ENCODE results near the gene RNF220.
A peak's percentile ranks its signal among the peaks of the same experiment; 100 is the strongest.
"Not testable (repeated sequence)": the region's sequence is repeated elsewhere in the genome, so short reads cannot be mapped to it uniquely, and the experiment has no call there.

The RNF220 gene

GRCh38 chr1:44661781-44662682 lies 257.0 kb downstream of the RNF220 start:
- DNase-seq = no peak

- no peak for DNase-seq
Measured at GRCh38 chr1:44662683-44663030, 257.6 kb downstream of the RNF220 start.

DNA sequence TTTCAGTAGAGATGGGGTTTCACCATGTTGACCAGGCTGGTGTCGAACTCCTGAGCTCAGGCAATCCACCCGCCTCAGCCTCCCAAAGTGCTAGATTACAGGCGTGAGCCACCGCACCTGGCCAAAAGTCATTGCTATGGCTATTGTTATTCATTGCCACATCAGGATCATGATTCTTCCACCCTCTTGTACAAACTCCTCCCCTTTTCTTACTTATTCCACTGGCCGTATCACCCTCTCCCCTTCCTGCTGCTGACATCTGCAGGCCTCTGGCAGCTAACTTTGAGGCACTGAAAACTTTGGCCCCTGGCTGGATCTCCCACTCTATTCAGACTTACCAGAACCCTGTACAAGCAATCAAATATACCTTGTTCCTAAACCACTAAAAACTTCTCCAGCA lies 258.4 kb downstream of the RNF220 start:
- DNase-seq = no peak

DNA sequence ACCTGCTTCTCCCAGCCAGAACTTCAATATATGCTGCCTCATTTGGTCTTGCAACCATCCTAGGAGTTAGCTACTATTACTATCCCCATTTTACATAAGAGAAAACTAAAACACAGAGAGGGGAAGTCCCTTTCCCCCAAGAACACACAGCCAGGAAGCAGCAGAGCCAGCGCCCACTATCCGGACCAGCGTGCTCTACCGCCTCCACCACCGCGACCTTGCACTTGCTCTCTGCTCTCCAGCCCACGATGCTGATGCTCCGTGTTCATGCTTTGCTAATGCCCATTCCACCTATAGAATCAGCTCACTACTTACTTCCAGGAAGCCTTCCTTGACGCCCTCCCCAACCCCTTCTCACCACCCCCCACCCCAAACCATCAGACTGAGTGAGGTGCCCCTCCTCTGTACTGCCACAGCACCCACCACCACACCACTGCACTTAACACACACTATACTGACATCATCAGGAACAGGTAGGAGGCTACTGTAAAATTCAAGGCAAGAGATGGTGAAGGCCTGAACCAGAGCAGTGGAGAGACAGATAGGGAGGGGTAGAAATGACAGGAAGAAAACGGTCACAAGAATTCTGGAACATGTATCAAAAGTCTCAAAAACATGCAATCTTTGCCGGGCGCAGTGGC lies 259.8 kb downstream of the RNF220 start:
- DNase-seq = no peak

- DNase-seq = not testable (repeated sequence)
Measured at GRCh38 chr1:44666719-44667118, 261.7 kb downstream of the RNF220 start.

- DNase-seq = no peak
Measured at GRCh38 chr1:44670751-44671640, 265.9 kb downstream of the RNF220 start.

GRCh38 chr1:44672254-44672955 lies 267.4 kb downstream of the RNF220 start:
- no peak for DNase-seq

GRCh38 chr1:44672961-44673674 lies 268.1 kb downstream of the RNF220 start:
- no peak for DNase-seq

DNA sequence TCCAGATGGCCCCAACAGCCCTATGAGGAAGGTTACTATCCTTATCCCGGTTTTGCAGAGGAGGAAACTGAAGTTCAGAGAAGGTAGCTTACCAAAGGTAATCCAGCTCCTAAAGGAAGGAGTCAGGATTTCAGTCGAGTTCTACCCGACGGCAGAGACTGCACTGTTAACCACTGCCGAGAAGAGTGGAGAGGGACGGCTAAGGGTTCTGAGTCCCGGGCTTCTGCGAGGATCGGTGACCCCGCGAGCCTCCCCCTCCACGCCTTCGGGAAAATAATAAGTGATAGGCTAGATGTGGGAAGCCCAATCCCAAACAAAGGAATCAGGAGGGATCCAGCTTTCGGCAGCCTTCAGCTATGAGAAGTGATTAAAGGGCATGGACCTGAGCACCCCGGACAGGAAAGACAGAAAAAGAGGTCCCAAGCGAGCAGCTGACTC lies 268.6 kb downstream of the RNF220 start:
- DNase-seq = no peak

- DNase-seq = peak; percentile 98
Measured at GRCh38 chr1:44674113-44675000, 269.3 kb downstream of the RNF220 start, which contains the start of the genes ARMH1 and TMEM53. Gene ARMH1, plus strand, starts transcription at chr1:44674714. Its CDS starts 14,984 bp downstream, at chr1:44689698. Gene TMEM53, minus strand, starts transcription at chr1:44674481. Its CDS starts 90 bp downstream, at chr1:44674391.

GRCh38 chr1:44675186-44675585 lies 270.1 kb downstream of the RNF220 start:
- no peak for DNase-seq

GRCh38 chr1:44676484-44677200 lies 271.6 kb downstream of the RNF220 start:
- no peak for DNase-seq

DNA sequence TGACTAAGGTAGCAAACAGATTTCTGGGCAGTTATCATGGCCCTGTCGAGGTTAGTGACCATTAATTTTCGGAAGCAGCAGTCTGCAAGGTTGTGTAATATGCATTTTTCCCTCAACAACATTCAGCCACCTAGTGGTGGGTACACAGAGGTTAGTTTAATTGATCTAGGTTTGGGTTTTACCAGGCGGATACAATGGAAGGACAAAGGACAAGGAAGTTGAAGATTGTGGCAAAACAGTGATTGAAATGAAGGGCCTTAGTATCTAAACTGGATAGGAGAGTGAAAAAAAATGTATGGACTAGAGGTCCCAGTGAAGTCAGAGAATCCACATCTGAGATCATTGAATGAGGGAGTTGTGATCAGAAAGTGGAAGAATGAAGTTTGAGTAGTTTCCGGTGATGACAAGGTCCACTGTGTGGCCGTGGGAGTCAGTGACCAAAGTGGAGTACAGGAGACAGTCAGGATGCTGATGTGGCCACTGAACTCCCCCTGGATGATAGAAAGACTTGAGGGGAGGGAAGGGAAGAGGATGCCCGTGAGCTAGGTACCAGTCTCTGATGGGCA lies 272.2 kb downstream of the RNF220 start:
- DNase-seq = no peak

DNA sequence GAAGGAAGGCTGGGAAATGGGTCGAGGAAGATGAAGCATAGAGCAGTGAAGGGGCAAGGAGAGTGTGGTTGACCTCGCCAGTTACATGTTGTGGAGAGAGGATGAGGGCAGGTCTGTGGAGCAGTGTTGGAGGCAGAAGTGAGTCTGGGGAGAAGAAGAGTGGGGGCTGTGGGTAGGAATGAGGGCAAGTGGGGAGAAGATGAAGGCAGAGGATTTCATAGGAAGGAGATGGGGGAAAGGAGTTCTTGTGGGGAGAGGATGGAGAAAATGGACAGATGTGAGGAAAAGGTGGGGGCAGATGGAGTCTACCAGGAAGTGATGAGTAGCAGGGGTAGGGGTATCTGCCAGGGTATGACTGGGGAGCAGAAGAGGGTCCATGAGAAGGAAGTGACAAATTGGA lies 273.1 kb downstream of the RNF220 start:
- no peak for DNase-seq

DNA sequence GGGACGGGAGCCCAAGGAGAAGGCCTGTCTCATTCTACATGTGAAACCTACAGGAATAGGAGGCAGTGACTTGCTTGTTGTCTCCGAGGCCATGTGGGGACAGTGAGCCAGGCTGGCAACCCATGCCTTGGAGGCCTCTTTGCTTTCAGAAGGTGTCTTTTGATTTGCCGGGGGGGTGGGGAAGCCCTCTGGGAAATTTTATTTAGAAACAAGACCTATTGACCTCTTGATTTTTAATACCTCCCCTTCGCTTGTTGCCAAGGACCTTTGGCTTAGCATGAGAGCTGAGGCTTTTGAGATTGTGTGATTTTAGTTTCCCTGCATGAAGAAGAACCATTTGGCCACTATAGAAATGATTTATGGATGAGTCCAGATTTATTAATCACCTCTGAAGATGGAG lies 273.6 kb downstream of the RNF220 start:
- DNase-seq = no peak

- no peak for DNase-seq
Measured at GRCh38 chr1:44679468-44679867, 274.4 kb downstream of the RNF220 start.

DNA sequence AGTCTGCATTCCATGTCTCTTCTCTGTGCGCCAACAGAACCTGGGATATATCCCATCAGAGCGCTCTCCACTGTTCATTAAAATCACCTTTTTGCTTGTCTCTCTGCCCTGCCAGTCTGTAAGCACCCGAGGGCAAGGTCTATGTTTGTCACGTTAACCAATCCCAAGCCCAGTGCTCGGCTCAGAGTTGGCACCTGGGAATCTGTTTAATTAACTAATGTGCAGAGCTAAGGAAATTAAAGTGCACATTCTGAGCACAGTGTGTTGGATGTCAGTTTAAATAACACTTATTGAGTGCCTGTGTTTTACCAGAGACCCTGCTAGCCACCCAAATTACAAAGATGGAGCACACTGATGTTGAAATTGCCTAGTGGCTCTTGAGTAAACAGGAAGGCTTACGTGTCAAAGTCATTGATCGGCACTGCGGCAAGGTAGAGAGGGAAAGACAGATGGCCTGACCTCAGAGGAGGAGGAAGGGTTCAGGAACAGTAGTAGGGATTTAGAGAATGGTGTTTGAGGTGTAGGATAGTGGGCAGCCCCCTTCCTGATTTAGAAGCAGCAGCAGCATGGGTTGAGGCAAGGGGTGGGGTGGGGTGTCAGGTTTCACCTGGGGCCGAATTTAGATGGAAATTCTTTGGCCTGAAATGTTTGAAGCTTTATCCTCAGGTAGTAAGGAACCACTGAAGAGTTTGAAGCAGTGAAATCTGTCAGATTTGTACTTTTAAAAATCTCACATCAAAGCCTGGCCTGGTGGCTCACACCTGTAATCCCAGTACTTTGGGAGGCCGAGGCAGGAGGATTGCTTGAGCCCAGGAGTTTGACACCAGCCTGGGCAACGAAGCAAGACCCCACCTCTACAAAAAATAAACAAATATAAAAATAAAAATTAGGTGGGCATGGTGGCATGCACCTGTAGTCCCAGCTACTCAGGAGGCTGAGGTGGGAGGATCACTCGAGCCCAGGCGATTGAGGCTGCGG lies 277.1 kb downstream of the RNF220 start:
- no peak for DNase-seq

DNA sequence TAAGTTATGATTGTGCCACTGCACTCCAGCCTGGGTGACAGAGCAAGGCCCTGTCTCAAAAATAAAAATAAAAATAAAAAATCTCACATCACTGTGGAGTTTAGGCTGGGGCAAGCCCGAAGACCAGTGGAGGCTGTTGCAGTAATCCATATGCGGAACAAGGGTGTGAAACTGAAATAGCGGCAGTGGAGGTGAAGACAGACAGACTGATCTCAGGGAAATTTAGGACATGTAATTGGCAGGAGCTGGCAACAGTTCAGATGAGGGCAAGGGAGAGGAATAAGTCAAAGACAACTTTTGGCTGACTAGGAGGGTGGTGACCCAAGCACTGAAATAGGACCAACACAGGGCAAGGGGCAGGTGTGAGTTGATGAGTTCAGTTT lies 277.8 kb downstream of the RNF220 start:
- no peak for DNase-seq
